ENCODE results near the gene KCNE1.

- TF ChIP-seq CTCF (IDR thresholded peaks at IDR 0.05; ENCODE audit: low read depth, low read length, missing input control) (no peak), RAD21 (IDR thresholded peaks at IDR 0.05) (no peak), YY1 (IDR thresholded peaks at IDR 0.05) (no peak), JUND (IDR thresholded peaks at IDR 0.05) (no peak), GABPA (IDR thresholded peaks at IDR 0.05 in 1 of 2, conservative IDR thresholded peaks at IDR 0.05 in 1 of 2) (no peak), RXRA (IDR thresholded peaks at IDR 0.05) (no peak), TAF1 (conservative IDR thresholded peaks at IDR 0.05) (no peak)
Measured at GRCh38 chr21:34543017-34543416, 31.0 kb upstream of the KCNE1 start.

All from liver (tissue), 3 donors.